HFFc6 (cell line): ENCODE data around the gene PRKCE. TPM values are rescaled to one million over a fixed set of nuclear protein-coding genes. Genes with fewer than 3 reads are reported as not detected.
A peak's percentile ranks its signal among the peaks of the same experiment; 100 is the strongest.

ENCODE experiments used
- DNase-seq: peaks from one replicate; pipeline ENCODE4 v3.0.0-alpha.2; 2018
- H3K27ac Mint-ChIP-seq: 2 replicates; pipeline ENCODE4 v1.8.0; 2020; ENCODE audit warnings: mild to moderate bottlenecking, mixed read lengths
- H3K27me3 Mint-ChIP-seq: 2 replicates; pipeline ENCODE4 v1.8.0; 2021; ENCODE audit warnings: mild to moderate bottlenecking, moderate library complexity, mixed read lengths; ENCODE audit not compliant: insufficient read depth
- H3K36me3 Mint-ChIP-seq: 2 replicates; pipeline ENCODE4 v1.8.0; 2021; ENCODE audit warnings: low read depth, mixed read lengths
- H3K4me1 Mint-ChIP-seq: 2 replicates; pipeline ENCODE4 v1.8.0; 2020; ENCODE audit warnings: low read depth, mixed read lengths
- H3K4me3 Mint-ChIP-seq: 2 replicates; pipeline ENCODE4 v1.8.0; 2020; ENCODE audit warnings: mild to moderate bottlenecking, moderate library complexity, mixed read lengths
- H3K9me3 Mint-ChIP-seq: 2 replicates; pipeline ENCODE4 v1.8.0; 2020; ENCODE audit warnings: mild to moderate bottlenecking, mixed read lengths
- total RNA-seq, 6 experiments: library from RNA; stranded (reverse); fragmentation: NEBNext Ultra II Directional; extraction: Animal tissue kit (Norgen Biotek cat#: 25700); gene quantifications; 2 replicates in 1 of 6; 3 replicates in 5 of 6; pipeline ENCODE4 v1.2.3, GENCODE V29; 2021
- TF ChIP-seq, protein P1 (sequence below): fragments of 200-600 bp; sonication (generic); IDR thresholded peaks from 2 replicates; pipeline ENCODE4 v1.5.0; 2021; ENCODE audit warnings: antibody characterized with exemption, mild to moderate bottlenecking

Gene PRKCE
- total RNA-seq, 6 experiments from 2014 or later = 10.8 to 13.7 (median 12.0) TPM

GRCh38 chr2:45813003-45813941 is 161.8 kb downstream of the PRKCE start:
- Mint-ChIP-seq H3K4me3 (no peak overlapping the region), H3K27me3 (no peaks in the 10 kb centered on the region), H3K4me1 (peaks cover 52% of the 10 kb centered on the region), H3K27ac (peak overlapping the region; percentile 59), H3K36me3 (no peaks in the 10 kb centered on the region), H3K9me3 (no peaks in the 10 kb centered on the region)
- TF ChIP-seq, protein P1, sequence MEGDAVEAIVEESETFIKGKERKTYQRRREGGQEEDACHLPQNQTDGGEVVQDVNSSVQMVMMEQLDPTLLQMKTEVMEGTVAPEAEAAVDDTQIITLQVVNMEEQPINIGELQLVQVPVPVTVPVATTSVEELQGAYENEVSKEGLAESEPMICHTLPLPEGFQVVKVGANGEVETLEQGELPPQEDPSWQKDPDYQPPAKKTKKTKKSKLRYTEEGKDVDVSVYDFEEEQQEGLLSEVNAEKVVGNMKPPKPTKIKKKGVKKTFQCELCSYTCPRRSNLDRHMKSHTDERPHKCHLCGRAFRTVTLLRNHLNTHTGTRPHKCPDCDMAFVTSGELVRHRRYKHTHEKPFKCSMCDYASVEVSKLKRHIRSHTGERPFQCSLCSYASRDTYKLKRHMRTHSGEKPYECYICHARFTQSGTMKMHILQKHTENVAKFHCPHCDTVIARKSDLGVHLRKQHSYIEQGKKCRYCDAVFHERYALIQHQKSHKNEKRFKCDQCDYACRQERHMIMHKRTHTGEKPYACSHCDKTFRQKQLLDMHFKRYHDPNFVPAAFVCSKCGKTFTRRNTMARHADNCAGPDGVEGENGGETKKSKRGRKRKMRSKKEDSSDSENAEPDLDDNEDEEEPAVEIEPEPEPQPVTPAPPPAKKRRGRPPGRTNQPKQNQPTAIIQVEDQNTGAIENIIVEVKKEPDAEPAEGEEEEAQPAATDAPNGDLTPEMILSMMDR = no peak
- no peak for DNase-seq

DNA sequence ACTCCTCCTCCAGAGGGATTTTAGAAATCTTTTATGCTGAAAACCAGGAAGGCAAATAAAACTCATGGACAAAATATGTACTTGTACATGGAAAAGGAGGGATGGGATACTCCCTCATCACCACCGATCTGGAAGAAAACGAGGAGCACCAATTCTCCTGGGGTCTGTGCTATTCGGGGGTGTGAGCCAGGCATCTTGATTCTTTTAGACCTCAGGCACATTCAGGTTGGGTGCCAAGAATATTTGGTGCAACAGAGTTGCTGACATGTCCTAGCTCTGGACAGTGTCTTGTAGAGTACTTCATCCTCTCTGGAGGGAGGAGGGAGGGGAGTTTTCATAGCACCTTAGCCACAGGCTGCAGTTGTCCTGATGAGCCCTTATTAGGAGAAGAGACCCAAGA is 163.0 kb downstream of the PRKCE start:
- Mint-ChIP-seq H3K4me1 (peaks cover 52% of the 10 kb centered on the region), H3K9me3 (no peaks in the 10 kb centered on the region), H3K27ac (no peak overlapping the region), H3K27me3 (no peaks in the 10 kb centered on the region; the same call in 1 of the 2 replicates), H3K36me3 (no peaks in the 10 kb centered on the region), H3K4me3 (no peak overlapping the region)
- no peak for DNase-seq
- TF ChIP-seq, protein P1 = no peak

- H3K27ac Mint-ChIP-seq = no peak overlapping the region
- no peak overlapping the region for H3K4me3 Mint-ChIP-seq
- TF ChIP-seq, protein P1 = no peak
- H3K9me3 Mint-ChIP-seq = no peaks in the 10 kb centered on the region
- no peak for DNase-seq
- H3K27me3 Mint-ChIP-seq = no peaks in the 10 kb centered on the region; the same call in 1 of the 2 replicates
- H3K36me3 Mint-ChIP-seq = no peaks in the 10 kb centered on the region
- H3K4me1 Mint-ChIP-seq = peaks cover 52% of the 10 kb centered on the region
These were observed 163.6 kb downstream of the PRKCE start for GRCh38 chr2:45814951-45815621.

DNA sequence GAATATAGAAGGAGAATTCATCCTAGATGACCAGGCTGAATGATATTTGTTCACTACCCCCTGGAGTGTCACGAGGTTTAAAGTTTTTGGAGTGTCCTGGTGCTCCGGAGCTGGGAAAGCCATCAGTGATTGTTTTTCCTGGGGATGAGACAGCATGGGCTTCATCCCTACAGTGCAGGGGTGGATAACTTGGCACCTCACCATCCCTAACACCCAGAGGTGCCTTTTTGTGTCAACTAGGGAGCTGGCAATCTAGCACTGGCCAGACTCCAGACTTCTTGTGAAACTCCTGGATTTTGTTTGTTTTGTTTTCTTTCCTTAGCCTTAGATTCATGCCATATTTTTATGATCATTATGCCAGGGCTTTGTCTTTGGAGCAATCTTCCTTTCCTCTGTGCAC is 164.8 kb downstream of the PRKCE start:
- no peak overlapping the region for H3K4me3 Mint-ChIP-seq
- H3K27me3 Mint-ChIP-seq = peaks cover 2% of the 10 kb centered on the region
- H3K9me3 Mint-ChIP-seq = no peaks in the 10 kb centered on the region
- no peak overlapping the region for H3K27ac Mint-ChIP-seq
- TF ChIP-seq, protein P1 = no peak
- peaks cover 49% of the 10 kb centered on the region for H3K4me1 Mint-ChIP-seq
- no peaks in the 10 kb centered on the region for H3K36me3 Mint-ChIP-seq
- DNase-seq = no peak

GRCh38 chr2:45818591-45818990 is 167.1 kb downstream of the PRKCE start:
- Mint-ChIP-seq H3K4me1 (peaks cover 38% of the 10 kb centered on the region), H3K27ac (no peak overlapping the region), H3K36me3 (no peaks in the 10 kb centered on the region), H3K4me3 (no peak overlapping the region), H3K27me3 (peaks cover 2% of the 10 kb centered on the region), H3K9me3 (no peaks in the 10 kb centered on the region)
- no peak for DNase-seq
- TF ChIP-seq, protein P1 = no peak
